SK-N-MC (cell line): ENCODE data around the gene NFATC2.

Experiments
- DNase-seq: peaks from one replicate; pipeline ENCODE4 v3.0.0-alpha.2; 2011; ENCODE audit warnings: low read depth, low spot score
- H3K27ac ChIP-seq: fragments of 200-600 bp; sonication (generic); 2 replicates; pipeline ENCODE4 v1.5.1; 2016; ENCODE audit warnings: mixed run types
- H3K36me3 ChIP-seq: fragments of 200-600 bp; sonication (generic); 2 replicates; pipeline ENCODE4 v1.6.1; 2017; ENCODE audit warnings: antibody characterized with exemption, low read length, mixed read lengths; ENCODE audit not compliant: insufficient read depth
- H3K4me3 ChIP-seq: fragments of 200-600 bp; sonication (generic); 2 replicates; pipeline ENCODE4 v1.5.1; 2016
- H3K9ac ChIP-seq: fragments of 200-600 bp; sonication (generic); 2 replicates; pipeline ENCODE4 v1.8.0; 2017; ENCODE audit warnings: mixed run types, mixed read lengths; ENCODE audit not compliant: insufficient read length
- H3K9me3 ChIP-seq: fragments of 200-600 bp; sonication (generic); 2 replicates; pipeline ENCODE4 v1.6.1; 2017; ENCODE audit warnings: low read depth, mild to moderate bottlenecking, antibody characterized with exemption, low read length, moderate library complexity, mixed read lengths
- EZH2 ChIP-seq: fragments of 200-600 bp; sonication (generic); IDR thresholded peaks from one replicate; pipeline ENCODE4 v1.6.1; 2017; ENCODE audit warnings: antibody characterized with exemption
- FOXP2 ChIP-seq: optimal IDR thresholded peaks from 2 replicates; pipeline ENCODE3; 2011; ENCODE audit warnings: mild to moderate bottlenecking, moderate library complexity; ENCODE audit not compliant: insufficient read depth; ENCODE audit errors: extremely low read length, control extremely low read depth
- POLR2AphosphoS5 ChIP-seq: IDR thresholded peaks from 2 replicates; pipeline ENCODE4 v1.6.1; 2012; ENCODE audit warnings: mild to moderate bottlenecking, low read depth, low read length, borderline replicate concordance

Gene NFATC2

GRCh38 chr20:51449498-51450220 lies 92.9 kb downstream of the NFATC2 start:
- no peak overlapping the region for H3K9ac ChIP-seq
- DNase-seq, result no peak
- H3K4me3 ChIP-seq, result no peak overlapping the region
- H3K27ac ChIP-seq, result no peak overlapping the region
- no peak for TF ChIP-seq FOXP2
- no peak for TF ChIP-seq POLR2AphosphoS5
- TF ChIP-seq EZH2, result no peak
- no peaks in the 10 kb centered on the region for H3K36me3 ChIP-seq
- H3K9me3 ChIP-seq, result no peaks in the 10 kb centered on the region

GRCh38 chr20:51447765-51448148 lies 94.8 kb downstream of the NFATC2 start:
- TF ChIP-seq FOXP2, result no peak
- TF ChIP-seq EZH2, result no peak
- no peak for TF ChIP-seq POLR2AphosphoS5
- no peak overlapping the region for H3K27ac ChIP-seq
- H3K4me3 ChIP-seq, result no peak overlapping the region
- no peak for DNase-seq
- no peaks in the 10 kb centered on the region for H3K9me3 ChIP-seq
- H3K36me3 ChIP-seq, result no peaks in the 10 kb centered on the region
- H3K9ac ChIP-seq, result no peak overlapping the region

GRCh38 chr20:51447097-51447764 lies 95.3 kb downstream of the NFATC2 start:
- DNase-seq, result no peak
- H3K27ac ChIP-seq, result no peak overlapping the region
- no peak overlapping the region for H3K9ac ChIP-seq
- no peak overlapping the region for H3K4me3 ChIP-seq
- H3K36me3 ChIP-seq, result no peaks in the 10 kb centered on the region
- H3K9me3 ChIP-seq, result no peaks in the 10 kb centered on the region
- TF ChIP-seq POLR2AphosphoS5 (no peak), FOXP2 (no peak), EZH2 (no peak)

- no peak for DNase-seq
- Histone ChIP-seq H3K9ac (no peak overlapping the region), H3K4me3 (no peak overlapping the region), H3K27ac (no peak overlapping the region), H3K9me3 (no peaks in the 10 kb centered on the region), H3K36me3 (no peaks in the 10 kb centered on the region)
- no peak for TF ChIP-seq POLR2AphosphoS5
Observed at GRCh38 chr20:51446656-51447055, 95.9 kb downstream of the NFATC2 start.

GRCh38 chr20:51446230-51446629 lies 96.3 kb downstream of the NFATC2 start:
- TF ChIP-seq FOXP2, result no peak
- TF ChIP-seq POLR2AphosphoS5, result no peak
- no peak for TF ChIP-seq EZH2
- H3K9me3 ChIP-seq, result no peaks in the 10 kb centered on the region
- H3K27ac ChIP-seq, result no peak overlapping the region
- no peaks in the 10 kb centered on the region for H3K36me3 ChIP-seq
- H3K4me3 ChIP-seq, result no peak overlapping the region
- no peak overlapping the region for H3K9ac ChIP-seq
- DNase-seq, result no peak

- DNase-seq, result no peak
- TF ChIP-seq EZH2 (no peak), FOXP2 (no peak), POLR2AphosphoS5 (no peak)
- Histone ChIP-seq H3K27ac (no peak overlapping the region), H3K9me3 (no peaks in the 10 kb centered on the region), H3K4me3 (no peak overlapping the region), H3K9ac (no peak overlapping the region), H3K36me3 (no peaks in the 10 kb centered on the region)
Observed at GRCh38 chr20:51445591-51445990, 96.9 kb downstream of the NFATC2 start.

GRCh38 chr20:51444922-51445438 lies 97.5 kb downstream of the NFATC2 start:
- H3K4me3 ChIP-seq, result no peak overlapping the region
- no peak for DNase-seq
- no peaks in the 10 kb centered on the region for H3K9me3 ChIP-seq
- H3K36me3 ChIP-seq, result no peaks in the 10 kb centered on the region
- no peak overlapping the region for H3K27ac ChIP-seq
- H3K9ac ChIP-seq, result no peak overlapping the region
- TF ChIP-seq EZH2, result no peak
- no peak for TF ChIP-seq FOXP2
- TF ChIP-seq POLR2AphosphoS5, result no peak

- no peak for DNase-seq
- Histone ChIP-seq H3K27ac (no peak overlapping the region), H3K4me3 (no peak overlapping the region), H3K9ac (no peak overlapping the region), H3K36me3 (no peaks in the 10 kb centered on the region), H3K9me3 (no peaks in the 10 kb centered on the region)
- TF ChIP-seq FOXP2 (no peak), POLR2AphosphoS5 (no peak), EZH2 (no peak)
Observed at GRCh38 chr20:51444467-51444866, 98.1 kb downstream of the NFATC2 start.
